HG02885 (cell line): ENCODE measurements around the gene ARHGAP19.
"Not testable (repeated sequence)": the region's sequence is repeated elsewhere in the genome, so short reads cannot be mapped to it uniquely, and the experiment has no call there.

Experiments
- ATAC-seq: cut with Tn5 transposase; IDR thresholded peaks from one replicate; pipeline ENCODE4 v1.9.1; 2021; ENCODE audit warnings: mild to moderate bottlenecking; ENCODE audit not compliant: unreplicated experiment, poor library complexity

Gene ARHGAP19

DNA sequence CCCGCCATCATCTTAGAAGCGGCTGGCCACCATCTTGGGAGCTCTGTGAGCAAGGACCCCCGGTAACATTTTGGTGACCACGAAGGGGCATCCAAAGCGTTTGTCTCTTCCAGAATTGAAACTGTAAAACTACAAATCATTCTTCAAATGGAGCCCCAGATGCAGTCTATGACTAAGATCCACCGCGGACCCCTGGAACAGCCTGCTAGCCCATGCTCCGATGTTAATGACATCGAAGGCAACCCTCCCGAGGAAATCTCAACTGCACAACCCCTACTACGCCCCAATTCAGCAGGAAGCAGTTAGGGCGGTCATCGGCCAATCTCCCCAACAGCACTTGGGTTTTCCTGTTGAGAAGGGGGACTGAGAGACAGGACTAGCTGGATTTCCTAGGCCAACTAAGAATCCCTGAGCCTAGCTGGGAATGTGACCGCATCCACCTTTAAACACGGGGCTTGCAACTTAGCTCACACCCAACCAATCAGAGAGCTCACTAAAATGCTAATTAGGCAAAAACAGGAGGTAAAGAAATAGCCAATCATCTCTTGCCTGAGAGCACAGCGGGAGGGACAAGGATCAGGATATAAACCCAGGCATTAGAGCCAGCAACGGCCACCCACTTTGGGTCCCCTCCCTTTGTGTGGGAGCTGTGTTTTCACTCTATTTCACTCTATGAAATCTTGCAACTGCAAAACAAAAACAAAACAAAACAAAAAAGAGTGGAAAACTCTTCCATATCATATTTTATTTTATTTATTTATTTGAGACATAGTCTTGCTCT is 1.7 kb downstream of the ARHGAP19 start:
- ATAC-seq: not testable (repeated sequence)

DNA sequence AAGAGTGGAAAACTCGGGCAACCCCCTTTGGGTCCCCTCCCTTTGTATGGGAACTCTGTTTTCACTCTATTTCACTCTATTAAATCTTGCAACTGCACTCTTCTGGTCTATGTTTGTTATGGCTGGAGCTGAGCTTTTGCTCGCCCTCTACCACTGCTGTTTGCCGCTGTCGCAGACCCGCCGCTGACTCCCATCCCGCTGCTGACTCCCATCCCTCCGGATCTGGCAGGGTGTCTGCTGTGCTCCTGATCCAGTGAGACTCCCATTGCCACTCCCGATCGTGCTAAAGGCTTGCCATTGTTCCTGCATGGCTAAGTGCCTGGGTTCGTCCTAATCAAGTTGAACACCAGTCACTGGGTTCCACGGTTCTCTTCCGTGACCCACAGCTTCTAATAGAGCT is 2.4 kb downstream of the ARHGAP19 start:
- not testable (repeated sequence) for ATAC-seq

DNA sequence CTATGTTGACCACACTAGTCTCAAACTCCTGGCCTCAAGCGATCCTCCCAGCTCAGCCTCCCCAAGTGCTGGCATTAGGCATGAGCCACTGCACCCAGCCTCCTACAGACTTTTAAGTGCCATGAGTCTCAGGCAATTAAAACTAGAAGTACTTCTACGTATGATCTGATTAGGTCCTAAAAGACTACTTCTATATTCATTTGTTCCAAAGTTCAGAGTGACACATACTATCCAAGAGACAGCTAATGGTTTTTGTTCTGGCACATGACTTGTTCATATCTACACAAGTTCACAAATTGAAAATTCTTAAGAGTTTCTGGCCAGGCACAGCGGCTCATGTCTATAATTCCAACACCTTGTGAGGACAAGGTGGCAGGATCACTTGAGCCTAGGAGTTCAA is 11.7 kb downstream of the ARHGAP19 start:
- ATAC-seq: no peak

GRCh38 chr10:97279121-97279815 is 13.2 kb downstream of the ARHGAP19 start:
- no peak for ATAC-seq

DNA sequence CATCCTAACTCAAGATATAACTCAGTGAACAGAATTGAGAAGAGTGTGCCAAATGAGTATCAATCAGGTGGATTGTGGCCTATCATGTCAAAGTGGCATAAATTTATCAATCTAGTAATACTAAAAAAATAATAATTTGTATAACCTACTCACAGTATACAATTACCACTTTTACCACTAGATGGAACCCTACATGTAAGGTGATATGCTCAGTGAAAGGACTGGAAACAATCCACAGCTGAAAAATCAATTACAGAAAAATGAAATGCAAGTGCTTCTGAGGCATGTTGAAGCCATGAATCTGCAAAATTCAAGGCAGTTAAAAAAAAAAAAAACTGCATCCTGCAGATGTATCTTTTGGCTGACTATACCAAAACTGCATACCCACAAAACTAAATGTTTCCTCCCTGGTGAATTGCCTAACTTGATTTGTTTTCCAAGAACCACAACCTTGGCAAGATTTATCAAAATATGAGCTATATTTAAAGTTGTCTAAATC is 13.9 kb downstream of the ARHGAP19 start:
- no peak for ATAC-seq

GRCh38 chr10:97277551-97277950 is 14.9 kb downstream of the ARHGAP19 start:
- no peak for ATAC-seq

- ATAC-seq: no peak
Measured at GRCh38 chr10:97274828-97275227, 17.6 kb downstream of the ARHGAP19 start.

DNA sequence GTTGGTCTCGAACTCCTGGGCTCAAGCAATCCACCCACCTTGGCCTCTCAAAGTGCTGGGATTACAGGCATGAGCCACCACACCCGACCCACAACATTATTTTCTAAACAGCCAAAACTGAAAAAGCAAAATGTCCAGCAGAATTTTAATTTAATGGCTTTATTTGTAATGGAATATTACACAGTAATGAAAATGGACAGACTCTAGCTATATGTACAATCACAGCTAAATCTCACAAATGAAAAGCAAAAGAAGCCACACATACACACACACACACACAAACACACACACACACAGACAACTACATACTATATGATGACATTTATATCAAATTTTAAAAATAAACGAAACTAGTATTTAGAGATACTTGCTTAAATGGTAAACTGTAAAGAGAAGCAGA is 18.7 kb downstream of the ARHGAP19 start:
- ATAC-seq: no peak

GRCh38 chr10:97270523-97271154 is 21.8 kb downstream of the ARHGAP19 start:
- no peak for ATAC-seq

DNA sequence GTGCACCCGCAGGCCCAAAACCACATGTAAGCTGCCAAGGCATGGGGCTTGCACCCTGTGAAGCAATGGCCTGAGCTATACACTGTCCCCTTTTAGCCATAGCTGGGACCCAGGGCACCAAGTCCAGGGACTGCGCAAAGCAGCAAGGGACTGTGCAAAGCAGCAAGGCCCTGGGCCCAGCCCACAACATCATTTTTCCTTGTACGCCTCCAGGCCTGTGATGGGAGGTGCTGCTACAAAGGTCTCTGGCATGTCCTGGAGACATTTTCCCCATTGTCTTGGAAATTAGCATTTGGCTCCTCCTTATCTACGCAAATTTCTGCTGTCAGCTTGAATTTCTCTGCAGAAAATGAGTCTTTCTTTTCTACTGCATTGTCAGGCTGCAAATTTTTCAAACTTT is 24.8 kb downstream of the ARHGAP19 start:
- ATAC-seq: no peak

- not testable (repeated sequence) for ATAC-seq
Measured at GRCh38 chr10:97265095-97265494, 27.3 kb downstream of the ARHGAP19 start.

GRCh38 chr10:97263971-97264370 is 28.5 kb downstream of the ARHGAP19 start:
- ATAC-seq: no peak

DNA sequence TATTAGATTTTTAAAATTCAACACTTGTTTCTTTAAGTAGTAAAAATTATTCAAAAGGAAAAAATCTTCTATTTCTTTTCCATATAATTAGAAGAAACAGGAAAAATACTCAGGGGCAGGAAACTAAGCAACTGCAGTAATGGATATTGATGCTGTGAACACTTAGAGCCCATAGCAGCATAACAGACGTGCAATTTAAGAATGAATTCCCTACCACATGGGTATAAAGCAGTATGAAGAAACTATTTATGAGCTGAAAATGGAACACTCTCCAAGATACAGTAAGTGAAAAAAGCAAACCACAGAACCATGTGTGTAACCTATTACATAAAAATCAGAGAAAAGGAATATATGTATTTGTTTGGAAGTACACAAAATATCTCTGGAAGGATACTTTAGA is 30.8 kb downstream of the ARHGAP19 start:
- no peak for ATAC-seq

DNA sequence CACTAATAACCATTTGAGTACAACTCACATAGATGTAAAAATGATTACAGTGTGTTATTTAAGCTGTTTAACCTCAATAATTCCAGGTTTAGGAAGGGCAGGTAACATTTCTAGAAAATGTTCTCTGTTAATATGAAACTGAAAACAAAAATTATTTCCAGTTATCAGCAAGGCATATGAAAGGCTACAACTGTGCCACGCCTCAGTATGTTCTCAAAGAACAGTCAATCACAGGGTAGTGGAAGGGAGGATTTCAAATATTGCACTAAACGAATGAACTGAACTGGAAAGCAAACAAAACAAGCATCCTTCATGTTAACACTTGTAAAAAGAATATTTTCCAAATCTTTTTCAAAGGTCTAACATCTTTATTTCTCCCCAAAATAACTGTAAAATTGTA is 31.3 kb downstream of the ARHGAP19 start:
- no peak for ATAC-seq

DNA sequence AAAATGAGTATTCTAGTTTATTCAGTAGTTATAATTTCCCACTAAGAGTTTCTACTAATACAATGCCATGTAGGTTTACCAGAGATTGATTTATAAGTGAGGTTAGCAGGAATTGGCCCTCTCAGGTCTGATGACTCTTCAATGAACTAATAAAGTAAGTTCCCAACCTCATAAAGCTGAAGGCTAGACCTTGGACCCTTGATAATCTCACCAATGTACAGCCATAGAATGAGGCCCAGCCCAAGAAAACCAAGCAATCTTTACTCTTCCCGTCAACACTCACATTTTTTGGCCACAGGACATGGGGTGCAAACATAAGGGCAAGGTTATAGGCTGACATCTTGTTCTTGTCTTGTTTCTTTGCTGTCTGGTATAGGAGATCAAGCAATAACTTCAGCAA is 33.3 kb downstream of the ARHGAP19 start:
- ATAC-seq: no peak

DNA sequence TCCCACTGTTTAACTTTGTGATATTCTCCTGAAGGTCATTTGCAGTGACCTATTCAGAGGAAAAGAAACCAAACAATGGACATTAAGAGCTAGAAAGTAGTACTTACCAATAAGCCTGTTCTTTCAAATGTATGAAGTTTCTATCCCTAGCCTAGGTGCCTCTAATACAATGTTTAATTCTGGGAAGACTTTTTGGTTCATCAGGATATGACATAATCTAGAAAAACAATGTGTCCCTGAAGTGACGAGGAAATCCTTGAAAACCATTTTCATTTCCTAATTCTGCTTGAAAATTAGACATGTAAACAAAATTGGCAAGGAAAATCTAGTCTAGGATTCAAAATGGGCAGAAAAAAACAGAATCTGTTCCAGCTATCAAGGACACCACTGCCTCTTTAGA is 36.1 kb downstream of the ARHGAP19 start:
- ATAC-seq: no peak

GRCh38 chr10:97255512-97256293 is 36.7 kb downstream of the ARHGAP19 start:
- no peak for ATAC-seq

GRCh38 chr10:97254694-97255093 is 37.7 kb downstream of the ARHGAP19 start:
- ATAC-seq: no peak

- no peak for ATAC-seq
Measured at GRCh38 chr10:97250952-97251351, 41.5 kb downstream of the ARHGAP19 start.

GRCh38 chr10:97243836-97244235 is 48.6 kb downstream of the ARHGAP19 start:
- no peak for ATAC-seq
